ENCODE data around the gene PPP2R3A.

DNA sequence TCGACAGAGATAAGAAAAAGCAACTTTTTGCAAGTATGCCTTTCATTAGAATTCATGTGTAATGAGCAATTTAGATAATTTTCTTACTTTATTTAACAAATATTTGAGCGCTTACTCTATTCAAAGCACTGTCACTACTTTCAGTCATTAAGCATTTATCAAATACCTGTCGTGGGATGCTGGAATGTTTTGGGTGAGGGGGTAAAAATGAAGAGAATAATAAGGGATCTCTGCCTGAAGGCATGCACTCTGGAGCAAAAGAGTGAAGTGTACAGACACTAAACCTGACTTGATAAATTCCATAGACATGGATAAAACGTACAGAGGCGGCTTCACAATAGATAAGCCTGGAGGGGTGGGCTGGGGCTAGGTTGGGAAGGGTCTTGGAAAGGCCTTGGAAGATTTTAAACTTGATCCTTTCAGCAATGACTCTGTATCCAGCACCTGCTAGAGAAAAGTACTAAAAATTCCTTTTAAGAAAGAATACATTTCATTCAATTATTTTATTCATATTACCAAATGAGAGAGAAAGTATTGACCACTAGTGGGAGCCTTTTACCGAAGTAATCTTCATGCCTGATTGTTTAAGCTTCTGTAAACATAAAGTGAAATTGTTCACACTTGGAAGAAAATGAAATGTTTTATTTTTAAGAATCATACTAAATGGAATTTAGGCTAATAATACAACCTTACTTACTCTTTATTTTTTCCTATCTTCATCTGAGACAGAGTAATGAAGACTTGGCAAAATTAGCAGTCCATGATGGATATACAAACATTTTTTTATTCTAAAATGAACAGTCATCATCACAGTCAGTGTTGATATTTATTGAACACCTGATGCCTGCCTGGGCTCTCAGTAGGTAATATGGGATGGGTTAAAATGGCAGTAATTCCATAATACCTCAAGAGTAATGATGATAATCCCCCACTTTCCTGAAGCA lies 113.2 kb downstream of the PPP2R3A start:
- no peak for TF ChIP-seq EZH2 (IDR thresholded peaks at IDR 0.05; ENCODE audit: low read length, missing control alignments)
- TF ChIP-seq, protein P1, sequence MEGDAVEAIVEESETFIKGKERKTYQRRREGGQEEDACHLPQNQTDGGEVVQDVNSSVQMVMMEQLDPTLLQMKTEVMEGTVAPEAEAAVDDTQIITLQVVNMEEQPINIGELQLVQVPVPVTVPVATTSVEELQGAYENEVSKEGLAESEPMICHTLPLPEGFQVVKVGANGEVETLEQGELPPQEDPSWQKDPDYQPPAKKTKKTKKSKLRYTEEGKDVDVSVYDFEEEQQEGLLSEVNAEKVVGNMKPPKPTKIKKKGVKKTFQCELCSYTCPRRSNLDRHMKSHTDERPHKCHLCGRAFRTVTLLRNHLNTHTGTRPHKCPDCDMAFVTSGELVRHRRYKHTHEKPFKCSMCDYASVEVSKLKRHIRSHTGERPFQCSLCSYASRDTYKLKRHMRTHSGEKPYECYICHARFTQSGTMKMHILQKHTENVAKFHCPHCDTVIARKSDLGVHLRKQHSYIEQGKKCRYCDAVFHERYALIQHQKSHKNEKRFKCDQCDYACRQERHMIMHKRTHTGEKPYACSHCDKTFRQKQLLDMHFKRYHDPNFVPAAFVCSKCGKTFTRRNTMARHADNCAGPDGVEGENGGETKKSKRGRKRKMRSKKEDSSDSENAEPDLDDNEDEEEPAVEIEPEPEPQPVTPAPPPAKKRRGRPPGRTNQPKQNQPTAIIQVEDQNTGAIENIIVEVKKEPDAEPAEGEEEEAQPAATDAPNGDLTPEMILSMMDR (conservative IDR thresholded peaks at IDR 0.05 in 1 of 2, IDR thresholded peaks at IDR 0.05 in 1 of 2; ENCODE audit: low read depth in 1 of 2, low read length in 2 of 2) = peak; percentile 24 to 67

Data from fibroblast of lung (primary cell).